H1 (cell line): ENCODE measurements around the gene ACSF2. TPM values are rescaled to one million over a fixed set of nuclear protein-coding genes. Genes with fewer than 3 reads are reported as not detected.

Experiments
- CTCF ChIA-PET: fragments of 300-600 bp; sonication (Branson Sonifier 250); formaldehyde crosslinking; loops from one replicate; lab custom pipeline; 2021; ENCODE audit not compliant: partially characterized antibody; lab: Charles Lee
- POLR2A ChIA-PET: fragments of 300-600 bp; sonication (Branson Sonifier 250); formaldehyde crosslinking; loops from one replicate; lab custom pipeline; 2021; ENCODE audit warnings: inconsistent platforms; ENCODE audit not compliant: partially characterized antibody; lab: Charles Lee
- DNase-seq, 2 experiments: peaks; one replicate each; pipeline versions ENCODE4 v3.0.0 to v3.0.0-alpha.2; 2010 to 2022; ENCODE audit warnings: low spot score in 2 of 2, low read depth in 1 of 2, mixed read lengths in 1 of 2
- FAIRE-seq: peaks from 2 replicates; lab custom pipeline; 2011; peaks lifted over from hg19 to GRCh38; lab: Jason Lieb, UNC
- H2AFZ ChIP-seq: 2 replicates; pipeline ENCODE4 v1.8.1; 2012; ENCODE audit warnings: low read length, inconsistent platforms
- H2AK5ac ChIP-seq: 2 replicates; pipeline ENCODE4 v1.6.1; 2013; ENCODE audit warnings: low read depth, low read length
- H2BK120ac ChIP-seq: replicated peaks from 2 replicates; pipeline ENCODE3; 2013; ENCODE audit warnings: low read depth, low read length, inconsistent platforms
- H2BK12ac ChIP-seq: 2 replicates; pipeline ENCODE4 v1.6.1; 2013; ENCODE audit warnings: low read depth, low read length
- H2BK15ac ChIP-seq: 2 replicates; pipeline ENCODE4 v1.6.1; 2013; ENCODE audit warnings: low read length
- H2BK20ac ChIP-seq: 2 replicates; pipeline ENCODE4 v1.6.1; 2013; ENCODE audit warnings: low read length
- H2BK5ac ChIP-seq: 2 replicates; pipeline ENCODE4 v1.6.1; 2013; ENCODE audit warnings: low read depth, low read length
- H3K14ac ChIP-seq: 2 replicates; pipeline ENCODE4 v1.6.1; 2013; ENCODE audit warnings: inconsistent platforms; ENCODE audit not compliant: insufficient read length
- H3K18ac ChIP-seq: 2 replicates; pipeline ENCODE4 v1.6.1; 2013; ENCODE audit warnings: low read length; ENCODE audit errors: extremely low read depth
- H3K23ac ChIP-seq: 2 replicates; pipeline ENCODE4 v1.6.1; 2013; ENCODE audit warnings: inconsistent platforms; ENCODE audit not compliant: insufficient read length
- H3K23me2 ChIP-seq: 2 replicates; pipeline ENCODE4 v1.6.1; 2013; ENCODE audit warnings: low read depth, low read length
- H3K27ac ChIP-seq: 2 replicates; pipeline ENCODE4 v1.6.1; 2011; ENCODE audit warnings: low read depth, low read length, inconsistent platforms
- H3K27me3 ChIP-seq, 4 experiments: replicated peaks in 1 of 4; 1 replicate in 1 of 4; 2 replicates in 3 of 4; pipeline versions ENCODE4 v1.6.1 to v1.8.1; 2011 to 2013; ENCODE audit warnings: low read length in 3 of 4, mild to moderate bottlenecking in 3 of 4, inconsistent platforms in 2 of 4, mixed read lengths in 2 of 4, moderate library complexity in 1 of 4; ENCODE audit not compliant: control insufficient read depth in 3 of 4, insufficient read depth in 3 of 4; ENCODE audit errors: extremely low read depth in 1 of 4
- H3K36me3 ChIP-seq, 4 experiments: 2 replicates each; pipeline versions ENCODE4 v1.6.1 to v1.8.1; 2011 to 2013; ENCODE audit warnings: mild to moderate bottlenecking in 4 of 4, low read length in 3 of 4, moderate library complexity in 2 of 4, control low read depth in 1 of 4, inconsistent platforms in 1 of 4; ENCODE audit not compliant: insufficient read depth in 4 of 4, control insufficient read depth in 2 of 4
- H3K4ac ChIP-seq: replicated peaks from 2 replicates; pipeline ENCODE3; 2013; ENCODE audit warnings: low read length, low read depth, mixed read lengths, inconsistent platforms; ENCODE audit not compliant: insufficient read length
- H3K4me1 ChIP-seq, 4 experiments: replicated peaks in 1 of 4; 1 replicate in 1 of 4; 2 replicates in 3 of 4; pipeline versions ENCODE4 v1.6.1 to v1.8.1; 2011 to 2013; ENCODE audit warnings: low read length in 3 of 4, inconsistent platforms in 2 of 4, mixed read lengths in 1 of 4; ENCODE audit not compliant: insufficient read depth in 4 of 4, control insufficient read depth in 3 of 4
- H3K4me2 ChIP-seq, 2 experiments: 2 replicates each; pipeline versions ENCODE4 v1.6.1 to v1.8.1; 2011 to 2013; ENCODE audit warnings: low read depth in 2 of 2, low read length in 2 of 2, control low read depth in 1 of 2, inconsistent platforms in 1 of 2, mild to moderate bottlenecking in 1 of 2; ENCODE audit not compliant: insufficient read depth in 1 of 2
- H3K4me3 ChIP-seq, 4 experiments: fragments of 200-600, 300-600 bp in 1 of 4; sonication (generic), shearing (Covaris generic), sonication (Bioruptor Twin) in 1 of 4; 2 replicates each; pipeline versions ENCODE4 v1.5.1 to v1.8.1; 2011 to 2016; ENCODE audit warnings: low read length in 4 of 4, low read depth in 3 of 4, control low read depth in 2 of 4, inconsistent platforms in 2 of 4, mild to moderate bottlenecking in 2 of 4, mixed read lengths in 1 of 4, moderate library complexity in 1 of 4; ENCODE audit not compliant: insufficient read depth in 2 of 4; ENCODE audit errors: extremely low read depth in 1 of 4
- H3K56ac ChIP-seq: replicated peaks from 2 replicates; pipeline ENCODE3; 2013; ENCODE audit warnings: low read depth, mild to moderate bottlenecking, mixed read lengths, low read length, inconsistent platforms; ENCODE audit not compliant: insufficient read length
- H3K79me1 ChIP-seq: 2 replicates; pipeline ENCODE4 v1.6.1; 2013; ENCODE audit warnings: low read depth, low read length, control low read depth
- H3K79me2 ChIP-seq, 2 experiments: 2 replicates each; pipeline versions ENCODE4 v1.6.1 to v1.8.1; 2012 to 2013; ENCODE audit warnings: low read length in 2 of 2, mild to moderate bottlenecking in 2 of 2, inconsistent platforms in 1 of 2; ENCODE audit not compliant: insufficient read depth in 2 of 2, control insufficient read depth in 1 of 2
- H3K9ac ChIP-seq, 4 experiments: replicated peaks in 1 of 4; 1 replicate in 1 of 4; 2 replicates in 3 of 4; pipeline versions ENCODE4 v1.6.1 to v1.8.1; 2011 to 2013; ENCODE audit warnings: low read depth in 3 of 4, low read length in 3 of 4, control low read depth in 2 of 4, mild to moderate bottlenecking in 2 of 4, moderate library complexity in 2 of 4, inconsistent platforms in 1 of 4; ENCODE audit errors: extremely low read depth in 1 of 4
- H3K9me3 ChIP-seq, 2 experiments: 2 replicates each; pipeline versions ENCODE4 v1.6.1 to v1.8.1; 2012 to 2013; ENCODE audit warnings: mild to moderate bottlenecking in 2 of 2, moderate library complexity in 2 of 2, control low read depth in 1 of 2, inconsistent platforms in 1 of 2, low read depth in 1 of 2, low read length in 1 of 2, mixed read lengths in 1 of 2; ENCODE audit not compliant: insufficient read depth in 2 of 2
- H4K20me1 ChIP-seq, 2 experiments: replicated peaks in 1 of 2; 2 replicates each; pipeline versions ENCODE3 to v1.8.1; 2011 to 2013; ENCODE audit warnings: inconsistent platforms in 2 of 2, low read length in 2 of 2, mild to moderate bottlenecking in 1 of 2; ENCODE audit not compliant: insufficient read depth in 2 of 2, control insufficient read depth in 1 of 2
- H4K5ac ChIP-seq: 2 replicates; pipeline ENCODE4 v1.6.1; 2013; ENCODE audit warnings: low read length, low read depth, mixed read lengths, inconsistent platforms; ENCODE audit not compliant: insufficient read length
- H4K8ac ChIP-seq: 2 replicates; pipeline ENCODE4 v1.8.0; 2013; ENCODE audit warnings: mild to moderate bottlenecking, moderate library complexity, low read length, inconsistent platforms; ENCODE audit not compliant: insufficient read depth; ENCODE audit errors: extremely low read depth
- H4K91ac ChIP-seq: replicated peaks from 2 replicates; pipeline ENCODE3; 2013; ENCODE audit warnings: low read length, mixed read lengths, inconsistent platforms; ENCODE audit not compliant: insufficient read length
- KDM4A ChIP-seq: IDR thresholded peaks from one replicate; pipeline ENCODE4 v1.7.1; 2012; ENCODE audit warnings: low read depth, mild to moderate bottlenecking, moderate library complexity, low read length, inconsistent platforms; ENCODE audit not compliant: severe bottlenecking
- RBBP5 ChIP-seq: IDR thresholded peaks from 2 replicates; pipeline ENCODE4 v1.7.1; 2012; ENCODE audit warnings: low read depth, mild to moderate bottlenecking, inconsistent platforms, low read length, moderate library complexity, borderline replicate concordance
- WGBS, 2 experiments: shearing (Covaris generic) in 1 of 2; methylation state at CpG; one replicate each; pipeline versions ENCODE4 v1.1.6 to v1.1.7; 2013 to 2015; ENCODE audit warnings: low lambda C conversion rate in 2 of 2, mixed read lengths in 2 of 2, inconsistent platforms in 1 of 2, low coverage in 1 of 2, missing lambda C conversion rate in 1 of 2; ENCODE audit not compliant: insufficient replicate concordance in 2 of 2, insufficient coverage in 1 of 2, insufficient read length in 1 of 2; ENCODE audit errors: extremely low coverage in 1 of 2, missing lambda C conversion rate in 1 of 2; 5-methylcytosine and 5-hydroxymethylcytosine counted together
- polyA plus RNA-seq, 7 experiments: library from polyadenylated mRNA; depleted of rRNA in 3 of 7; stranded (reverse) in 5 of 7; unstranded in 2 of 7; fragments of >200 nt in 5 of 7; fragments of 200-250 nt in 2 of 7; gene quantifications; 1 replicate in 5 of 7; 2 replicates in 1 of 7; 4 replicates in 1 of 7; pipeline versions ENCODE4 v1.2.1 to v1.2.3, GENCODE V29; 2011 to 2013; ENCODE audit warnings: missing spikeins in 2 of 7, mixed read lengths in 2 of 7
- total RNA-seq: library from RNA; stranded (reverse); fragmentation: NEBNext Ultra II Directional; extraction: Animal tissue kit (Norgen Biotek cat#: 25700); gene quantifications from 2 replicates; pipeline ENCODE4 v1.2.1, GENCODE V29; 2021

The ACSF2 gene
- total and polyA plus RNA-seq, 2 of the 8 experiments (the other 6 are each of a cell fraction or from before 2014, with no cell fraction given): 14.5 to 16.3 TPM

GRCh38 chr17:50513495-50513894, 87.5 kb downstream of the ACSF2 start:
- Histone ChIP-seq H2AK5ac (no peak overlapping the region), H3K79me2 (no peaks in the 10 kb centered on the region), H3K27ac (no peak overlapping the region), H3K23me2 (peaks cover 3% of the 10 kb centered on the region; the same call in 1 of the 2 replicates), H2BK5ac (no peak overlapping the region), H3K23ac (no peak overlapping the region), H3K4me2 (no peak overlapping the region), H3K4ac (no peak overlapping the region), H3K27me3 (no peaks in the 10 kb centered on the region; a peak in 2 of 7 replicates), H3K4me3 (no peak overlapping the region), H3K4me1 (peaks cover 0 to 5% (median 4%) of the 10 kb centered on the region in 4 experiments; a peak in 5 of 7 replicates), H2BK12ac (no peak overlapping the region), H4K5ac (no peak overlapping the region), H2BK15ac (no peak overlapping the region), H3K36me3 (no peaks in the 10 kb centered on the region), H3K14ac (no peak overlapping the region), H3K18ac (no peak overlapping the region), H3K9ac (no peak overlapping the region), H2BK20ac (no peak overlapping the region), H4K20me1 (peaks cover 1 to 3% of the 10 kb centered on the region in 2 experiments), H3K56ac (no peak overlapping the region), H3K79me1 (no peaks in the 10 kb centered on the region), H4K8ac (no peak overlapping the region), H3K9me3 (no peaks in the 10 kb centered on the region), H2AFZ (no peak overlapping the region), H2BK120ac (no peak overlapping the region), H4K91ac (no peak overlapping the region)
- DNase-seq: no peak
- CTCF ChIA-PET: interaction anchor here (0.7 to 1.3 kb wide), 2 partner anchors 31 to 399 kb away, joined by 3 to 7 read pairs; no protein-coding TSS in a partner anchor
- WGBS, 2 experiments: 88% methylated on average over 4 of the region's 4 CpGs; no CpG with 5 or more reads in 1 of the 2 experiments
- TF ChIP-seq KDM4A (no peak), RBBP5 (no peak)
- no peak for FAIRE-seq
- POLR2A ChIA-PET: interaction anchor here (0.9 kb wide), 1 partner anchor 29 kb away, joined by 3 read pairs; no protein-coding TSS in a partner anchor
